H1 (cell line): ENCODE measurements around the gene SNRPA1.

Source experiments
- CHD2 ChIP-seq: IDR thresholded peaks from 2 replicates; pipeline ENCODE4 v1.6.1; 2012; ENCODE audit warnings: low read length, improper control_type of control experiment
- EGR1 ChIP-seq: IDR thresholded peaks from 2 replicates; pipeline ENCODE4 v1.6.1; 2011; ENCODE audit warnings: low read depth, low read length, borderline replicate concordance
- EZH2 ChIP-seq: fragments of 200-600 bp; sonication (generic); IDR thresholded peaks from 2 replicates; pipeline ENCODE4 v1.7.1; 2012; ENCODE audit warnings: low read depth, mild to moderate bottlenecking, moderate library complexity, low read length, inconsistent platforms; ENCODE audit not compliant: severe bottlenecking
- GABPA ChIP-seq: IDR thresholded peaks from 2 replicates; pipeline ENCODE4 v1.6.1; 2011; ENCODE audit warnings: mild to moderate bottlenecking, low read length, moderate library complexity, borderline replicate concordance; ENCODE audit not compliant: insufficient read depth
- GTF2F1 ChIP-seq: IDR thresholded peaks from 2 replicates; pipeline ENCODE4 v1.6.1; 2012; ENCODE audit warnings: low read depth, low read length, improper control_type of control experiment, borderline replicate concordance
- KDM1A ChIP-seq: fragments of 200-600, 300-600 bp; sonication (generic); IDR thresholded peaks from 2 replicates; pipeline ENCODE4 v1.7.1; 2016; ENCODE audit warnings: mild to moderate bottlenecking, low read length, borderline replicate concordance
- PHF8 ChIP-seq: fragments of 200-600 bp; sonication (generic); conservative IDR thresholded peaks from 2 replicates; pipeline ENCODE4 v1.7.1; 2012; ENCODE audit warnings: low read depth, mild to moderate bottlenecking, inconsistent platforms, low read length, moderate library complexity
- POLR2A ChIP-seq, 2 experiments: IDR thresholded peaks; 1 replicate in 1 of 2; 2 replicates in 1 of 2; pipeline ENCODE4 v1.6.1; 2011; ENCODE audit warnings: low read depth in 2 of 2, low read length in 2 of 2, mild to moderate bottlenecking in 2 of 2; ENCODE audit errors: control extremely low read depth in 1 of 2
- POLR2AphosphoS5 ChIP-seq: IDR thresholded peaks from 2 replicates; pipeline ENCODE4 v1.6.1; 2011; ENCODE audit warnings: low read depth, low read length
- SUZ12 ChIP-seq: fragments of 200-600 bp; sonication (generic); IDR thresholded peaks from 2 replicates; pipeline ENCODE4 v1.6.1; 2012; ENCODE audit warnings: mild to moderate bottlenecking, inconsistent platforms, low read length, moderate library complexity, mixed read lengths
- TBP ChIP-seq: IDR thresholded peaks from 2 replicates; pipeline ENCODE4 v1.6.1; 2011; ENCODE audit warnings: low read depth, low read length, improper control_type of control experiment
- ZNF274 ChIP-seq: IDR thresholded peaks from 2 replicates; pipeline ENCODE4 v1.7.0; 2012; ENCODE audit warnings: low read length, borderline replicate concordance; ENCODE audit errors: extremely low read depth
- TF ChIP-seq, protein P1 (sequence below), 3 experiments: IDR thresholded peaks; 1 replicate in 2 of 3; 2 replicates in 1 of 3; pipeline versions ENCODE4 v1.5.1 to v1.6.1; 2011; ENCODE audit warnings: low read length in 3 of 3, mild to moderate bottlenecking in 3 of 3, inconsistent platforms in 2 of 3, low read depth in 1 of 3, moderate library complexity in 1 of 3; ENCODE audit not compliant: insufficient read depth in 1 of 3; ENCODE audit errors: control extremely low read depth in 1 of 3
- TF ChIP-seq, protein P2 (sequence below): IDR thresholded peaks from 2 replicates; pipeline ENCODE4 v1.6.1; 2012; ENCODE audit warnings: inconsistent platforms

DNA sequence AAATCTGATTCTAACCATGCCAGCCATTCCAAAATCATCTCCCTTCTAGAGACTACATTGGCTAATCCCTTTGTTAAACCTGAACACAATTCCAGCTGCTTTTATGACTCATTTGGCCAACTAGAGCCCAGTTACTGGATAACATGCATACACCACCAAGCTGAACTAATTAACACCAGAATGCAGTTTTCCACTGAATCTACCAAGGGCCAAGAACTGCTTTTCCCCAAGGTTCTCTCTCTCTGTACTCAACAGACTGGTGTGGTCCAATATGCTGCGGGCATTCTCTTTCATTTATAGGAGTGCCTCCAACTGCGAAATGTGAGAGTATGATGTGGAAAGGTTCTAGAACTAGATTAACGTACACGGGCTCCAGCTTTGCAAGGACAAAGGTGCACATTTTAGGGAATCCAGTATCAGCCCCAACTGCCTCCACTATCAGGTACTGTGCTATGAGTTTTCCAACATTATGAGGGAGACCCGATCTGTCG lies 44.7 kb downstream of the SNRPA1 start:
- TF ChIP-seq, protein P1, sequence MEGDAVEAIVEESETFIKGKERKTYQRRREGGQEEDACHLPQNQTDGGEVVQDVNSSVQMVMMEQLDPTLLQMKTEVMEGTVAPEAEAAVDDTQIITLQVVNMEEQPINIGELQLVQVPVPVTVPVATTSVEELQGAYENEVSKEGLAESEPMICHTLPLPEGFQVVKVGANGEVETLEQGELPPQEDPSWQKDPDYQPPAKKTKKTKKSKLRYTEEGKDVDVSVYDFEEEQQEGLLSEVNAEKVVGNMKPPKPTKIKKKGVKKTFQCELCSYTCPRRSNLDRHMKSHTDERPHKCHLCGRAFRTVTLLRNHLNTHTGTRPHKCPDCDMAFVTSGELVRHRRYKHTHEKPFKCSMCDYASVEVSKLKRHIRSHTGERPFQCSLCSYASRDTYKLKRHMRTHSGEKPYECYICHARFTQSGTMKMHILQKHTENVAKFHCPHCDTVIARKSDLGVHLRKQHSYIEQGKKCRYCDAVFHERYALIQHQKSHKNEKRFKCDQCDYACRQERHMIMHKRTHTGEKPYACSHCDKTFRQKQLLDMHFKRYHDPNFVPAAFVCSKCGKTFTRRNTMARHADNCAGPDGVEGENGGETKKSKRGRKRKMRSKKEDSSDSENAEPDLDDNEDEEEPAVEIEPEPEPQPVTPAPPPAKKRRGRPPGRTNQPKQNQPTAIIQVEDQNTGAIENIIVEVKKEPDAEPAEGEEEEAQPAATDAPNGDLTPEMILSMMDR (IDR thresholded peaks at IDR 0.05; ENCODE audit: control extremely low read depth in 1 of 3, insufficient read depth in 1 of 3, low read depth in 1 of 3, low read length in 3 of 3): no peak
- no peak for TF ChIP-seq KDM1A
- no peak for TF ChIP-seq TBP
- no peak for TF ChIP-seq EGR1
- TF ChIP-seq EZH2: no peak
- TF ChIP-seq, protein P2, sequence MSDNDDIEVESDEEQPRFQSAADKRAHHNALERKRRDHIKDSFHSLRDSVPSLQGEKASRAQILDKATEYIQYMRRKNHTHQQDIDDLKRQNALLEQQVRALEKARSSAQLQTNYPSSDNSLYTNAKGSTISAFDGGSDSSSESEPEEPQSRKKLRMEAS: no peak
- no peak for TF ChIP-seq GTF2F1
- TF ChIP-seq ZNF274: no peak
- no peak for TF ChIP-seq POLR2AphosphoS5
- TF ChIP-seq SUZ12: no peak
- TF ChIP-seq GABPA: no peak
- no peak for TF ChIP-seq CHD2
- TF ChIP-seq POLR2A (IDR thresholded peaks at IDR 0.05; ENCODE audit: control extremely low read depth in 1 of 2, low read depth in 2 of 2, low read length in 2 of 2): no peak
- TF ChIP-seq PHF8: no peak
